ENCODE measurements around the gene RGS11. TPM values are rescaled to one million over a fixed set of nuclear protein-coding genes. Genes with fewer than 3 reads are reported as not detected.

The RGS11 gene
- polyA plus RNA-seq, 4 donors: 0.76 to 3.7 (median 2.4) TPM

DNA sequence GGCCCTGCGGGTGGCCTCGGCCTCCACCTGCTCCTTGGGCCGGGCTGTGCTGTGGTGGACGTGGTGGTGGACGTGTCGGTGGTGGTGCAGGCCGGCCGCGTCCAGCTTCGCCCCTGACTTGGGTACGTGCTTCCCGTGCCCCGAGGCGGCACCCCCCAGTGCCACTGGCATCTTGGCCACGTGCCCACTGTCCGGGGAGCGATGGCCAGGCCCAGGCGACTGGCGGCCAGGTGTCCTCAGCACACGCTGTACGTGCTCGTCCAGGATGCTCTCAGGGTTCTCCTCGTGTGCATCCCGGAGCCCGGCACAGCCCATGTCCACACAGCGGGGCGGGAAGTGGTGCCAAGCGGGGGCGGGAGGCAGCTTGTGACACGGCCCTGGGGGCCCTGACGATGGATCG is 22.1 kb upstream of the RGS11 start:
- no peak for DNase-seq (ENCODE audit: low read depth in 4 of 4, low spot score in 3 of 4)

DNA sequence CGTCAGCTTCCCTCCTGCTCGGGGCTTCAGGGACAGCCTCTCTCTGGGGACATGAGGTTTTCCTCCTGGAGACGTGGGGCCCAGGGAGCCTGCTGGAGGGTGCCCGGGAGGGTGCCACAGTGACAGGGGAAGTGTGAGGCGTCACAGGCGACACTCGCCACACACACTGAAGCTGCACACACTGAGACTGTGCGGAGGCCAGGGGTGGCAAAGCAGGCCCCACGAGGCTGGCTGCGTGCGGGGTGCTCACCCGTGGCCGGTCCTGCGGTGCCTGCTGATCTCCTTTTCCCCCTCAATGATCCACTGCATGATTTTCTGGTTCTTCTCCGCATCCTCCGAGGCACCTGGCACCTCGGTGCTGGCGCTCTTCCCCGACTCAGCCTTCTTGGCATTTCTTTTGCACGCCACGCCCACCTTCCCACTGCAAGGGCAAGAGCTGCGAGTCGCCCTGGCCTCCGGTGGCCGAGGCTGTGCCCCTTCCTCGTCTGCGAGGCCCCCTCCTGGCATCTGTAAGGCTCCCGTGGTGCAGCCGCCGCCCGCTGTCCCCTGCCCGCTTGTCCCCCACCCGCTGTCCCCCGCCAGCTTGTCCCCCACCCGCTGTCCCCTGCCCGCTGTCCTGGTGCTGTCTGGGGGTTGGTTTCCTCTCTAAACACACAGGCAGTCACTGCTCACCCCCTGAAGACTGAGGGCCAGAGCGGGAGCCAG is 21.2 kb upstream of the RGS11 start:
- DNase-seq (ENCODE audit: low read depth in 4 of 4, low spot score in 3 of 4): no peak

- DNase-seq (ENCODE audit: low read depth in 4 of 4, low spot score in 3 of 4): no peak
Observed at GRCh38 chr16:296276-296675, 20.5 kb upstream of the RGS11 start.

GRCh38 chr16:293043-293775 is 17.5 kb upstream of the RGS11 start:
- DNase-seq (ENCODE audit: low read depth in 4 of 4, low spot score in 3 of 4): no peak

GRCh38 chr16:291539-291938 is 15.8 kb upstream of the RGS11 start:
- no peak for DNase-seq (ENCODE audit: low read depth in 4 of 4, low spot score in 3 of 4)

DNA sequence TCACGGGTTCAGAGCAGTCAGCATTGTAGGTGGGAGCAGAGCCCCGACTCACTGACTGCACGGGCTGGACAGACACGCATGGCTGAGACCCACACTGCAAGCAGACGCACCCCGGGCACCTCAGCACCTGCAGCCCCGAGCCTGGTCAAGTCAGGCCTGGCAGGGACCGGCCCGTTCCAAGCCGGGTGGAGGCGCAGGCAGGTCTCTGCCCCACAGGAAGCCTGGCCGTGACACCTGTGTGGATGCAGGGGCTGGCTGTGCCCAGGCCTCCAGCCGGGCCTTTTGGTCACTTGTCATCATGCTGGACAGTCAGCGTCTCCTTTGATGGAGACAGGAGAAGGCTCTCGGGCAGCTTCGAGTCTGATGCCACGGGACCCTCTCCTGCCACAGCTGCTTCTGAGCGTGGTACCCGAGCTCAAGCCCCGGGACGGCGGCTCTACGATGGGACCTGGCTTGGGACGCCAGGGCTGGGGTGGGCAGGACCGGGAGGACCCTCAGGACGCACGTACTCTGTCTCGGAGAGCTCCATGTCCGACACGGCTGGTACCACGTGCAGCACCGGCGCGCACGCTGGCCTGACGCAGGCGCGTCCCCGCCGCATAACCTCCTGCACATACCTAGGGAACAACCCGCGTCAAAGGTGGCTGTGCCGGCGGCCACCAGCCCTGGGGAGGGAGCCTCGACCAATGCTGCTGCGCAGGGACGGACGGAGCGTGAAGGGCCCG is 15.1 kb upstream of the RGS11 start:
- DNase-seq (ENCODE audit: low read depth in 4 of 4, low spot score in 3 of 4): no peak

- no peak for DNase-seq (ENCODE audit: low read depth in 4 of 4, low spot score in 3 of 4)
Observed at GRCh38 chr16:290015-290680, 14.4 kb upstream of the RGS11 start.

GRCh38 chr16:289395-289997 is 13.8 kb upstream of the RGS11 start:
- no peak for DNase-seq (ENCODE audit: low read depth in 4 of 4, low spot score in 3 of 4)

DNA sequence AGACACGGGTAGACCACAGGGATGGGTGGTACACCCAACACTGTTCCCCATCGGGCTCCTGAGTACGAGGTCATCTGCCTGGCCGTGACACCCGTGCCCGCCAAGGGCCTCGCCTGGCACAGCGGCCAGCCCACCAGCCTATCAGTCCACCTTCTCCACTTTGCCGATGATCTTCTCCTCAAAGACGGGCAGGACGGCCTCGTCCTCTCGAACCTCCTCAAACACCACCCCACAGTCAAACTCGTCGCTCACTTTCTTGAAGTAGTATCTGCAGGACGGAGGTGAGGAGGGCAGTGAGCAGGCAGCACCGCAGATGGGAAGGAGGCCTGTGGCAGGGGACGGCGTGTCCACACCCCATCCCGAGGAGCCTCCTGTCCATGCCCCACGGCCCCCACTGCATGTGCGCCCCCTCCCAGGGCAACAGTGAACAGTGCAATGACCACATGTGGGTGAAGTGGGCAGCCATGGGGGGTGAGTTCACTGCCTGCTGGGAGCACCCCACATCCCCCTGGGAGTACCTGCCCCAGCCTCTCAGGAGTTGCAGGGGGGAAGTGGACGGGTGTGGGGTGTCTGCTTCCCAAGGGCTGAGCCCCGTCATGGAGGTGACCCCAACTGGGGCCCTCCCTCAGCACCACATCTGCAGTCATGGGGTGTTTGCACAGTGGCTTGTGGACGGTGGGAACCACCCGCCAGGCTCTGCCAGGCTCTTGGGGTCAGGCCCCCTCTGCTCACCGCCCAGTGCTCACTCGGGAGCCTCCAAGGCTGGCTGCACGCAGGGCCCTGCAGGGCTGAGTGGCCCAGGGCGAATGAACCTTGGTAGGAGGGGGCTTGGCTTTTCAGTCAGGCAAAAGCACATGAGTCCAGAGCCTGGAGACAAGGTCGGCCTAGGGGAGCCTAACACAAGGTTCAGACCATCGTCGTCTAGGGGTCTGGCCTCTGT is 12.5 kb upstream of the RGS11 start:
- no peak for DNase-seq (ENCODE audit: low read depth in 4 of 4, low spot score in 3 of 4)

GRCh38 chr16:287298-287811 is 11.6 kb upstream of the RGS11 start:
- DNase-seq (ENCODE audit: low read depth in 4 of 4, low spot score in 3 of 4): no peak

DNA sequence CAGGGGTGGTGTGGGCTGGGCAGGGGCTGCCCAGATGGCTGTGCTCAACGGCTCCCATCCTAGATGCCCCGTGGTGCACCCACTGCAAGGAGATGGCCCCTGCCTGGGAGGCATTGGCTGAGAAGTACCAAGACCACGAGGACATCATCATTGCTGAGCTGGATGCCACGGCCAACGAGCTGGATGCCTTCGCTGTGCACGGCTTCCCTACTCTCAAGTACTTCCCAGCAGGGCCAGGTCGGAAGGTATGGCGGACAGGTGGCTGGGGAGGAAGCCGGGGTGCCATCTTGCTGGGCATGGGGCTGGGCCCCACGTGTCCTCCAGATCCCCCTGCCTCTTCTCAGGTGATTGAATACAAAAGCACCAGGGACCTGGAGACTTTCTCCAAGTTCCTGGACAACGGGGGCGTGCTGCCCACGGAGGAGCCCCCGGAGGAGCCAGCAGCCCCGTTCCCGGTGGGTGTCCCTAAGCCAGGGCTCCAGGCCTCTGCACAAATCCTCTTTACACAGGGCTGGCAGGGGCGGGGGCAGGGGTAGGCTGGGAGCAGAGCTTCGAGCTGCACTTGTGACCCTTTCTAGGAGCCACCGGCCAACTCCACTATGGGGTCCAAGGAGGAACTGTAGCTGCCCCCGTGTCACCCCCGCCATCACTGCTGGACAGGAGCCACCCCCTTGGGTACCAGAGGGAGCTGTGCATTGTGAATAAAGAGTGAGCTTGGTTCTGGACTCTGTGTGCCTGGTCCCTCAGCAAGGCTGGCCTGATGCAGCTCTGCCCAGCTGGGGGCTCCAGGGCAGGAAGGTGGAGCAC is 10.9 kb upstream of the RGS11 start:
- DNase-seq (ENCODE audit: low read depth in 4 of 4, low spot score in 3 of 4): no peak

DNA sequence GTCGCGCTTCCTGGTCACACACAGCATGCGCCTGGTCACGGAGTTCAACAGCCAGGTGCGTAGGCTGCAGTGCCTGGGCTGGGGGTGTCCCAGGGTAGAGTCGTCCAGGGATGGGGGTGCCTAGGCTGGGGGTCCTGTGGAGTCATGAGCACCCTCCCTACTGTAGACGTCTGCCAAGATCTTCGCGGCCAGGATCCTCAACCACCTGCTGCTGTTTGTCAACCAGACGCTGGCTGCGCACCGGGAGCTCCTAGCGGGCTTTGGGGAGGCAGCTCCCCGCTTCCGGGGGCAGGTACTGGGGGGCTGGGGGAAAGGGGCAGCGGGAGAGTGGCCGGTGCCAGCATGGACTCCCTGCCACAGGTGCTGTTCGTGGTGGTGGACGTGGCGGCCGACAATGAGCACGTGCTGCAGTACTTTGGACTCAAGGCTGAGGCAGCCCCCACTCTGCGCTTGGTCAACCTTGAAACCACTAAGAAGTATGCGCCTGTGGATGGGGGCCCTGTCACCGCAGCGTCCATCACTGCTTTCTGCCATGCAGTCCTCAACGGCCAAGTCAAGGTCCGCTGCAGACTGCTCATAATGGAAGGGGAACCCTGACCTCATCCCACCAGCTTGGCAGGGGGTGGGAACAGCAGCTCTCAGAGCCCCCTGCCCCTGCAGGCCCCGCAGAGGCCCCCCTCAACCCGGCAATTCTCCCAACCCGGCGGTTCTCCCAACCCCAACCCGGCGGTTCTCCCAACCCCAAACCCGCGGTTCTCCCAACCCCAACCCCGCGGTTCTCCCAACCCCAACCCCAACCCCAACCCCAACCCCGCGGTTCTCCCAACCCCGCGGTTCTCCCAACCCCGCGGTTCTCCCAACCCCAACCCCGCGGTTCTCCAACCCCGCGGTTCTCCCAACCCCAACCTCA is 9.7 kb upstream of the RGS11 start:
- DNase-seq (ENCODE audit: low read depth in 4 of 4, low spot score in 3 of 4): no peak

DNA sequence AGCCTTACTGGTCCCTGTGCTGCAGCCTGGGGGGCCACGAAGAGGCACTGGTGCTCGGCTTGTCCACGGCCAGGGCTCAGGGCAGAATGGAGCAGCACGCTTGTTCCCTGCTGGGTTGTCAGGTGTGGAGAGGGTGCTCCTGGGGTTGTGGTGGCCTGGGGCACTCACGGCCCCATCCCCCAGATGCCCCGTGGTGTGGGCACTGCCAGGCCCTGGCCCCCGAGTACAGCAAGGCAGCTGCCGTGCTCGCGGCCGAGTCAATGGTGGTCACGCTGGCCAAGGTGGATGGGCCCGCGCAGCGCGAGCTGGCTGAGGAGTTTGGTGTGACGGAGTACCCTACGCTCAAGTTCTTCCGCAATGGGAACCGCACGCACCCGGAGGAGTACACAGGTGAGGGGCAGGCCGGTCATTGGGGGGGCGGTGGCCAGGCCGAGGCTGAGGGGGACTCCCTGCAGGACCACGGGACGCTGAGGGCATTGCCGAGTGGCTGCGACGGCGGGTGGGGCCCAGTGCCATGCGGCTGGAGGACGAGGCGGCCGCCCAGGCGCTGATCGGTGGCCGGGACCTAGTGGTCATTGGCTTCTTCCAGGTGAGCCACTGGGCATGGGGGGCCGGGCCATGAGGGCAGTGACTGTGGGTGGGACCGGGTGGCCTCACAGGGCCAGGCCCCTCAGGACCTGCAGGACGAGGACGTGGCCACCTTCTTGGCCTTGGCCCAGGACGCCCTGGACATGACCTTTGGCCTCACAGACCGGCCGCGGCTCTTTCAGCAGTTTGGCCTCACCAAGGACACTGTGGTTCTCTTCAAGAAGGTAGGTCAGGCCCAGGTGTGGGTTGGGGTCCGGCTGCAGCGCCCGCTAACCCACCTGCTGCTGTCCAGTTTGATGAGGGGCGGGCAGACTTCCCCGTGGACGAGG is 8.7 kb upstream of the RGS11 start:
- no peak for DNase-seq (ENCODE audit: low read depth in 4 of 4, low spot score in 3 of 4)

DNA sequence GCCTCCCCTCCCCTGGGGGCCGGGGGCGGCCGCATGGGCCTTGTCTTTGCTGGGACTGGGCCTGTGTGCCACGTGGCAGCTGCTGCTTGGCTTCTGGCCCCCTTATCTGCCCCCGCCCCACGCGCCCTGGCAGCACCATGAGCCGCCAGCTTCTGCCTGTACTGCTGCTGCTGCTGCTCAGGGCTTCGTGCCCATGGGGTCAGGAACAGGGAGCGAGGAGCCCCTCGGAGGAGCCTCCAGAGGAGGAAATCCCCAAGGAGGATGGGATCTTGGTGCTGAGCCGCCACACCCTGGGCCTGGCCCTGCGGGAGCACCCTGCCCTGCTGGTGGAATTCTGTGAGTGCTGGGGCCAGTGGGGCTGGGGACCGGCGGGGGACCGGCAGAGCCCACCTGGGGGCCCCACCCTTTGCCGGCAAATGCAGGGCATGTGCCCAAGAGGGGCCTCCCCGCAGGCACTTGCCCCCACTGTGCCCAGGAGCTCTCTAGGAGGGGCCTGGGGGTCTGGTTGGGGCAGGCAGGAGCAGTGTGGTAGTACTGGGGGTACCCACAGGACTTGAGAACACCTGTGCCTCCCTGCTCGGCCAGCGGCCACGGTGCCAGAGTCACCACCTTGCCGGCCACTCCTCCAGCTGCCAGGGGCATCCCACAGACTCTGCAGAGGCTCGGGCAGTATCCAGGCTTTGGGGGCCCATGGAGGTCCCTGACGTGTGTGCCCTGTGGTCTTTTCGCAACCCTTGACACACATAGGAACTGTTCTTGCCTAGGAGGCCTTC is 7.5 kb upstream of the RGS11 start, which contains the start of gene PDIA2:
Gene PDIA2, plus strand, starts transcription at position 132 of the 773 bp plus-strand sequence. Its CDS starts 6 bp downstream, at position 138.
- no peak for DNase-seq (ENCODE audit: low read depth in 4 of 4, low spot score in 3 of 4)

GRCh38 chr16:282491-282890 is 6.7 kb upstream of the RGS11 start:
- no peak for DNase-seq (ENCODE audit: low read depth in 4 of 4, low spot score in 3 of 4)
